ENCODE results near the gene NAIF1. TPM values are rescaled to one million over a fixed set of nuclear protein-coding genes. Genes with fewer than 3 reads are reported as not detected.
"Not testable (repeated sequence)": the region's sequence is repeated elsewhere in the genome, so short reads cannot be mapped to it uniquely, and the experiment has no call there.

The NAIF1 gene
- total RNA-seq, 1 experiment from 2014 or later, result 8.5 TPM

- peak in 1 of 2 experiments; percentile 54 for DNase-seq
- Histone ChIP-seq H3K4me3 (no peak overlapping the region), H3K4me1 (peaks cover 11% of the 10 kb centered on the region), H3K36me3 (no peaks in the 10 kb centered on the region), H3K27me3 (peaks cover 14% of the 10 kb centered on the region), H3K9me3 (replicated peaks) (no peaks in the 10 kb centered on the region), H3K27ac (no peak overlapping the region)
These were observed 21.3 kb downstream of the NAIF1 start for GRCh38 chr9:128045831-128046230.

GRCh38 chr9:128045409-128045808, 21.7 kb downstream of the NAIF1 start:
- DNase-seq; H3K36me3 ChIP-seq; H3K4me1 ChIP-seq; H3K27ac ChIP-seq; H3K9me3 ChIP-seq (replicated peaks); H3K4me3 ChIP-seq: not testable (repeated sequence)
- peaks cover 13% of the 10 kb centered on the region for H3K27me3 ChIP-seq

GRCh38 chr9:128043467-128043868, 23.7 kb downstream of the NAIF1 start:
- Histone ChIP-seq H3K36me3 (no peaks in the 10 kb centered on the region), H3K27ac (no peak overlapping the region), H3K27me3 (peaks cover 18% of the 10 kb centered on the region), H3K4me3 (no peak overlapping the region), H3K4me1 (no peaks in the 10 kb centered on the region), H3K9me3 (replicated peaks) (no peaks in the 10 kb centered on the region)
- DNase-seq, result no peak

GRCh38 chr9:128042043-128042442, 25.1 kb downstream of the NAIF1 start:
- no peak for DNase-seq
- Histone ChIP-seq H3K4me1 (no peaks in the 10 kb centered on the region), H3K9me3 (replicated peaks) (no peaks in the 10 kb centered on the region), H3K36me3 (no peaks in the 10 kb centered on the region), H3K27ac (no peak overlapping the region), H3K27me3 (peaks cover 18% of the 10 kb centered on the region), H3K4me3 (no peak overlapping the region)

- not testable (repeated sequence) for DNase-seq; H3K4me3 ChIP-seq; H3K27ac ChIP-seq; H3K4me1 ChIP-seq; H3K9me3 ChIP-seq (replicated peaks); H3K36me3 ChIP-seq
- H3K27me3 ChIP-seq, result peaks cover 18% of the 10 kb centered on the region
These were observed 26.3 kb downstream of the NAIF1 start for GRCh38 chr9:128040783-128041182.

GRCh38 chr9:128036522-128036921, 30.6 kb downstream of the NAIF1 start:
- not testable (repeated sequence) for H3K4me3 ChIP-seq; H3K27ac ChIP-seq; H3K36me3 ChIP-seq; H3K9me3 ChIP-seq (replicated peaks); DNase-seq; H3K4me1 ChIP-seq
- peaks cover 11% of the 10 kb centered on the region; the same call in 1 of the 2 replicates for H3K27me3 ChIP-seq

GRCh38 chr9:128034821-128035652, 32.1 kb downstream of the NAIF1 start:
- H3K27me3 ChIP-seq, result peaks cover 3% of the 10 kb centered on the region; the same call in 1 of the 2 replicates
- peak; percentile 74 to 91 for DNase-seq
- no peaks in the 10 kb centered on the region for H3K36me3 ChIP-seq
- no peaks in the 10 kb centered on the region for H3K4me1 ChIP-seq
- H3K4me3 ChIP-seq, result no peak overlapping the region
- no peak overlapping the region for H3K27ac ChIP-seq
- no peaks in the 10 kb centered on the region for H3K9me3 ChIP-seq (replicated peaks)

- DNase-seq, result no peak
- Histone ChIP-seq H3K27ac (no peak overlapping the region), H3K9me3 (replicated peaks) (no peaks in the 10 kb centered on the region), H3K27me3 (0 out of 2 replicates have a peak, but pooled peaks cover 7% of the 10 kb centered on the region), H3K4me3 (no peak overlapping the region), H3K36me3 (no peaks in the 10 kb centered on the region), H3K4me1 (no peaks in the 10 kb centered on the region)
These were observed 33.5 kb downstream of the NAIF1 start for GRCh38 chr9:128033609-128034008.

- Histone ChIP-seq H3K27me3 (peaks cover 13% of the 10 kb centered on the region; the same call in 1 of the 2 replicates), H3K27ac (no peak overlapping the region), H3K9me3 (replicated peaks) (no peaks in the 10 kb centered on the region), H3K4me1 (no peaks in the 10 kb centered on the region), H3K36me3 (no peaks in the 10 kb centered on the region), H3K4me3 (no peak overlapping the region)
- DNase-seq, result no peak
These were observed 39.4 kb downstream of the NAIF1 start for GRCh38 chr9:128027705-128028104.

- Histone ChIP-seq H3K4me3 (no peak overlapping the region), H3K9me3 (replicated peaks) (no peaks in the 10 kb centered on the region), H3K27ac (no peak overlapping the region), H3K27me3 (peaks cover 16% of the 10 kb centered on the region; the same call in 1 of the 2 replicates), H3K4me1 (no peaks in the 10 kb centered on the region), H3K36me3 (no peaks in the 10 kb centered on the region)
- DNase-seq, result no peak
These were observed 40.2 kb downstream of the NAIF1 start for GRCh38 chr9:128026773-128027541.

- Histone ChIP-seq H3K36me3 (no peaks in the 10 kb centered on the region), H3K4me3 (no peak overlapping the region), H3K27me3 (peaks cover 16% of the 10 kb centered on the region; the same call in 1 of the 2 replicates), H3K9me3 (replicated peaks) (no peaks in the 10 kb centered on the region), H3K27ac (no peak overlapping the region), H3K4me1 (no peaks in the 10 kb centered on the region)
- no peak for DNase-seq
These were observed 40.8 kb downstream of the NAIF1 start for GRCh38 chr9:128026255-128026772.

- DNase-seq, result no peak
- no peaks in the 10 kb centered on the region for H3K4me1 ChIP-seq
- peaks cover 16% of the 10 kb centered on the region; the same call in 1 of the 2 replicates for H3K27me3 ChIP-seq
- H3K27ac ChIP-seq, result no peak overlapping the region
- no peaks in the 10 kb centered on the region for H3K9me3 ChIP-seq (replicated peaks)
- no peaks in the 10 kb centered on the region for H3K36me3 ChIP-seq
- H3K4me3 ChIP-seq, result no peak overlapping the region
These were observed 41.4 kb downstream of the NAIF1 start for GRCh38 chr9:128025736-128026135.

- no peak overlapping the region for H3K4me3 ChIP-seq
These were observed 42.3 kb downstream of the NAIF1 start for GRCh38 chr9:128024761-128025308.

GRCh38 chr9:128023671-128024070, 43.4 kb downstream of the NAIF1 start:
- H3K4me1 ChIP-seq; H3K36me3 ChIP-seq; H3K9me3 ChIP-seq (replicated peaks); H3K27me3 ChIP-seq; H3K27ac ChIP-seq; DNase-seq; H3K4me3 ChIP-seq: not testable (repeated sequence)

More at GRCh38 chr9:128024761-128025308, 42.3 kb downstream of the NAIF1 start:
- H3K9me3 ChIP-seq (replicated peaks), result no peaks in the 10 kb centered on the region
- no peaks in the 10 kb centered on the region for H3K36me3 ChIP-seq
- H3K27me3 ChIP-seq, result peaks cover 16% of the 10 kb centered on the region; the same call in 1 of the 2 replicates
- no peak overlapping the region for H3K27ac ChIP-seq
- no peaks in the 10 kb centered on the region for H3K4me1 ChIP-seq
- DNase-seq, result no peak

- Histone ChIP-seq H3K27ac (no peak overlapping the region), H3K36me3 (no peaks in the 10 kb centered on the region), H3K9me3 (replicated peaks) (no peaks in the 10 kb centered on the region), H3K27me3 (peaks cover 11% of the 10 kb centered on the region; the same call in 1 of the 2 replicates), H3K4me1 (no peaks in the 10 kb centered on the region), H3K4me3 (no peak overlapping the region)
- DNase-seq, result no peak
These were observed 44.2 kb downstream of the NAIF1 start for GRCh38 chr9:128022886-128023285.

All from SJCRH30 (cell line).